ENCODE results near the gene KLHDC7A. TPM values are rescaled to one million over a fixed set of nuclear protein-coding genes. Genes with fewer than 3 reads are reported as not detected.

The KLHDC7A gene
- total and polyA plus RNA-seq, 2 donors (not counting 3 experiments of a cell fraction or from before 2014, with no cell fraction given): not detected

- H3K4me3 ChIP-seq (replicated peaks in 1 of 3; ENCODE audit: insufficient read depth in 1 of 3, low read depth in 1 of 3, low read length in 3 of 3): no peak overlapping the region
- no peak overlapping the region for H3K27ac ChIP-seq (ENCODE audit: insufficient read depth, low read depth, low read length)
- H3K4me2 ChIP-seq (ENCODE audit: insufficient read depth, low read length): no peak overlapping the region
- TF ChIP-seq JUN (IDR thresholded peaks at IDR 0.05; ENCODE audit: borderline replicate concordance, insufficient read depth, insufficient read length, low read depth) (no peak), CTCF (IDR thresholded peaks at IDR 0.05; ENCODE audit: extremely low read depth in 1 of 2, insufficient read depth in 1 of 2, low read depth in 1 of 2, low read length in 2 of 2) (no peak), MAX (IDR thresholded peaks at IDR 0.05; ENCODE audit: insufficient read depth, insufficient read length) (no peak), POLR2A (IDR thresholded peaks at IDR 0.05; ENCODE audit: low read depth, low read length) (no peak), MYC (IDR thresholded peaks at IDR 0.05; ENCODE audit: low read depth, low read length) (no peak), EZH2 (IDR thresholded peaks at IDR 0.05; ENCODE audit: borderline replicate concordance, low read depth, low read length, severe bottlenecking) (no peak), POLR2AphosphoS5 (IDR thresholded peaks at IDR 0.05; ENCODE audit: insufficient read depth, low read depth, low read length) (no peak), FOS (IDR thresholded peaks at IDR 0.05; ENCODE audit: borderline replicate concordance, insufficient read depth, low read length) (no peak), GATA2 (IDR thresholded peaks at IDR 0.05; ENCODE audit: insufficient read depth, insufficient read length, low read depth, low read length) (no peak)
- no peaks in the 10 kb centered on the region for H3K27me3 ChIP-seq (ENCODE audit: control insufficient read depth in 2 of 2, insufficient read depth in 2 of 2, low read length in 2 of 2)
- FAIRE-seq (no peak), DNase-seq (ENCODE audit: low read depth, low spot score) (no peak)
- H3K9ac ChIP-seq (replicated peaks; ENCODE audit: extremely low read depth, insufficient read depth, low read length): no peak overlapping the region
- intact Hi-C loops (cut with micrococcal nuclease): no loop called here
- H4K20me1 ChIP-seq (replicated peaks; ENCODE audit: control insufficient read depth, extremely low read depth, insufficient read depth, low read length): no peaks in the 10 kb centered on the region
- no peaks in the 10 kb centered on the region for H3K36me3 ChIP-seq (ENCODE audit: control insufficient read depth in 2 of 2, extremely low read depth in 1 of 2, insufficient read depth in 2 of 2, low read length in 2 of 2)
- no peak overlapping the region for H2AFZ ChIP-seq (ENCODE audit: low read depth, low read length)
- dilution Hi-C loops (cut with MboI; ENCODE audit: extremely low pct_ligation_motif_present, low sequenced_read_pairs): no loop called here
- CTCF ChIA-PET: no interaction called here
- BruUV-seq (replicated peaks): no TSS peak
- H3K9me1 ChIP-seq (replicated peaks; ENCODE audit: control insufficient read depth, extremely low read depth, insufficient read depth, low read length): no peaks in the 10 kb centered on the region
- no peaks in the 10 kb centered on the region for H3K4me1 ChIP-seq (ENCODE audit: control insufficient read depth, extremely low read depth, insufficient read depth, low read length)
- peaks cover 4% of the 10 kb centered on the region for H3K9me3 ChIP-seq (replicated peaks; ENCODE audit: control insufficient read depth, insufficient read depth, low read length)
- POLR2A ChIA-PET: no interaction called here
- H3K79me2 ChIP-seq (ENCODE audit: control insufficient read depth, insufficient read depth, low read length): no peaks in the 10 kb centered on the region
Measured at GRCh38 chr1:18470671-18471355, 9.9 kb upstream of the KLHDC7A start.

Measured in endothelial cell of umbilical vein (primary cell).